H1 (cell line): ENCODE measurements around the gene STKLD1. TPM values are rescaled to one million over a fixed set of nuclear protein-coding genes. Genes with fewer than 3 reads are reported as not detected.

ENCODE experiments used
- CTCF ChIA-PET: fragments of 300-600 bp; sonication (Branson Sonifier 250); formaldehyde crosslinking; loops from one replicate; lab custom pipeline; 2021; ENCODE audit not compliant: partially characterized antibody; lab: Charles Lee
- POLR2A ChIA-PET: fragments of 300-600 bp; sonication (Branson Sonifier 250); formaldehyde crosslinking; loops from one replicate; lab custom pipeline; 2021; ENCODE audit warnings: inconsistent platforms; ENCODE audit not compliant: partially characterized antibody; lab: Charles Lee
- DNase-seq, 2 experiments: peaks; one replicate each; pipeline versions ENCODE4 v3.0.0 to v3.0.0-alpha.2; 2010 to 2022; ENCODE audit warnings: low spot score in 2 of 2, low read depth in 1 of 2, mixed read lengths in 1 of 2
- FAIRE-seq: peaks from 2 replicates; lab custom pipeline; 2011; peaks lifted over from hg19 to GRCh38; lab: Jason Lieb, UNC
- H2AFZ ChIP-seq: 2 replicates; pipeline ENCODE4 v1.8.1; 2012; ENCODE audit warnings: low read length, inconsistent platforms
- H2AK5ac ChIP-seq: 2 replicates; pipeline ENCODE4 v1.6.1; 2013; ENCODE audit warnings: low read depth, low read length
- H2BK120ac ChIP-seq: replicated peaks from 2 replicates; pipeline ENCODE3; 2013; ENCODE audit warnings: low read depth, low read length, inconsistent platforms
- H2BK12ac ChIP-seq: 2 replicates; pipeline ENCODE4 v1.6.1; 2013; ENCODE audit warnings: low read depth, low read length
- H2BK15ac ChIP-seq: 2 replicates; pipeline ENCODE4 v1.6.1; 2013; ENCODE audit warnings: low read length
- H2BK20ac ChIP-seq: 2 replicates; pipeline ENCODE4 v1.6.1; 2013; ENCODE audit warnings: low read length
- H2BK5ac ChIP-seq: 2 replicates; pipeline ENCODE4 v1.6.1; 2013; ENCODE audit warnings: low read depth, low read length
- H3K14ac ChIP-seq: 2 replicates; pipeline ENCODE4 v1.6.1; 2013; ENCODE audit warnings: inconsistent platforms; ENCODE audit not compliant: insufficient read length
- H3K18ac ChIP-seq: 2 replicates; pipeline ENCODE4 v1.6.1; 2013; ENCODE audit warnings: low read length; ENCODE audit errors: extremely low read depth
- H3K23ac ChIP-seq: 2 replicates; pipeline ENCODE4 v1.6.1; 2013; ENCODE audit warnings: inconsistent platforms; ENCODE audit not compliant: insufficient read length
- H3K23me2 ChIP-seq: 2 replicates; pipeline ENCODE4 v1.6.1; 2013; ENCODE audit warnings: low read depth, low read length
- H3K27ac ChIP-seq: 2 replicates; pipeline ENCODE4 v1.6.1; 2011; ENCODE audit warnings: low read depth, low read length, inconsistent platforms
- H3K27me3 ChIP-seq, 4 experiments: replicated peaks in 1 of 4; 1 replicate in 1 of 4; 2 replicates in 3 of 4; pipeline versions ENCODE4 v1.6.1 to v1.8.1; 2011 to 2013; ENCODE audit warnings: low read length in 3 of 4, mild to moderate bottlenecking in 3 of 4, inconsistent platforms in 2 of 4, mixed read lengths in 2 of 4, moderate library complexity in 1 of 4; ENCODE audit not compliant: control insufficient read depth in 3 of 4, insufficient read depth in 3 of 4; ENCODE audit errors: extremely low read depth in 1 of 4
- H3K36me3 ChIP-seq, 4 experiments: 2 replicates each; pipeline versions ENCODE4 v1.6.1 to v1.8.1; 2011 to 2013; ENCODE audit warnings: mild to moderate bottlenecking in 4 of 4, low read length in 3 of 4, moderate library complexity in 2 of 4, control low read depth in 1 of 4, inconsistent platforms in 1 of 4; ENCODE audit not compliant: insufficient read depth in 4 of 4, control insufficient read depth in 2 of 4
- H3K4ac ChIP-seq: replicated peaks from 2 replicates; pipeline ENCODE3; 2013; ENCODE audit warnings: low read length, low read depth, mixed read lengths, inconsistent platforms; ENCODE audit not compliant: insufficient read length
- H3K4me1 ChIP-seq, 4 experiments: replicated peaks in 1 of 4; 1 replicate in 1 of 4; 2 replicates in 3 of 4; pipeline versions ENCODE4 v1.6.1 to v1.8.1; 2011 to 2013; ENCODE audit warnings: low read length in 3 of 4, inconsistent platforms in 2 of 4, mixed read lengths in 1 of 4; ENCODE audit not compliant: insufficient read depth in 4 of 4, control insufficient read depth in 3 of 4
- H3K4me2 ChIP-seq, 2 experiments: 2 replicates each; pipeline versions ENCODE4 v1.6.1 to v1.8.1; 2011 to 2013; ENCODE audit warnings: low read depth in 2 of 2, low read length in 2 of 2, control low read depth in 1 of 2, inconsistent platforms in 1 of 2, mild to moderate bottlenecking in 1 of 2; ENCODE audit not compliant: insufficient read depth in 1 of 2
- H3K4me3 ChIP-seq, 4 experiments: fragments of 200-600, 300-600 bp in 1 of 4; sonication (generic), shearing (Covaris generic), sonication (Bioruptor Twin) in 1 of 4; 2 replicates each; pipeline versions ENCODE4 v1.5.1 to v1.8.1; 2011 to 2016; ENCODE audit warnings: low read length in 4 of 4, low read depth in 3 of 4, control low read depth in 2 of 4, inconsistent platforms in 2 of 4, mild to moderate bottlenecking in 2 of 4, mixed read lengths in 1 of 4, moderate library complexity in 1 of 4; ENCODE audit not compliant: insufficient read depth in 2 of 4; ENCODE audit errors: extremely low read depth in 1 of 4
- H3K56ac ChIP-seq: replicated peaks from 2 replicates; pipeline ENCODE3; 2013; ENCODE audit warnings: low read depth, mild to moderate bottlenecking, mixed read lengths, low read length, inconsistent platforms; ENCODE audit not compliant: insufficient read length
- H3K79me1 ChIP-seq: 2 replicates; pipeline ENCODE4 v1.6.1; 2013; ENCODE audit warnings: low read depth, low read length, control low read depth
- H3K79me2 ChIP-seq, 2 experiments: 2 replicates each; pipeline versions ENCODE4 v1.6.1 to v1.8.1; 2012 to 2013; ENCODE audit warnings: low read length in 2 of 2, mild to moderate bottlenecking in 2 of 2, inconsistent platforms in 1 of 2; ENCODE audit not compliant: insufficient read depth in 2 of 2, control insufficient read depth in 1 of 2
- H3K9ac ChIP-seq, 4 experiments: replicated peaks in 1 of 4; 1 replicate in 1 of 4; 2 replicates in 3 of 4; pipeline versions ENCODE4 v1.6.1 to v1.8.1; 2011 to 2013; ENCODE audit warnings: low read depth in 3 of 4, low read length in 3 of 4, control low read depth in 2 of 4, mild to moderate bottlenecking in 2 of 4, moderate library complexity in 2 of 4, inconsistent platforms in 1 of 4; ENCODE audit errors: extremely low read depth in 1 of 4
- H3K9me3 ChIP-seq, 2 experiments: 2 replicates each; pipeline versions ENCODE4 v1.6.1 to v1.8.1; 2012 to 2013; ENCODE audit warnings: mild to moderate bottlenecking in 2 of 2, moderate library complexity in 2 of 2, control low read depth in 1 of 2, inconsistent platforms in 1 of 2, low read depth in 1 of 2, low read length in 1 of 2, mixed read lengths in 1 of 2; ENCODE audit not compliant: insufficient read depth in 2 of 2
- H4K20me1 ChIP-seq, 2 experiments: replicated peaks in 1 of 2; 2 replicates each; pipeline versions ENCODE3 to v1.8.1; 2011 to 2013; ENCODE audit warnings: inconsistent platforms in 2 of 2, low read length in 2 of 2, mild to moderate bottlenecking in 1 of 2; ENCODE audit not compliant: insufficient read depth in 2 of 2, control insufficient read depth in 1 of 2
- H4K5ac ChIP-seq: 2 replicates; pipeline ENCODE4 v1.6.1; 2013; ENCODE audit warnings: low read length, low read depth, mixed read lengths, inconsistent platforms; ENCODE audit not compliant: insufficient read length
- H4K8ac ChIP-seq: 2 replicates; pipeline ENCODE4 v1.8.0; 2013; ENCODE audit warnings: mild to moderate bottlenecking, moderate library complexity, low read length, inconsistent platforms; ENCODE audit not compliant: insufficient read depth; ENCODE audit errors: extremely low read depth
- H4K91ac ChIP-seq: replicated peaks from 2 replicates; pipeline ENCODE3; 2013; ENCODE audit warnings: low read length, mixed read lengths, inconsistent platforms; ENCODE audit not compliant: insufficient read length
- BACH1 ChIP-seq: IDR thresholded peaks from 2 replicates; pipeline ENCODE4 v1.6.1; 2012; ENCODE audit warnings: low read length, improper control_type of control experiment
- BCL11A ChIP-seq, 2 experiments: IDR thresholded peaks; one replicate each; pipeline ENCODE4 v1.6.1; 2011; ENCODE audit warnings: low read depth in 2 of 2, low read length in 2 of 2, mild to moderate bottlenecking in 2 of 2
- CTBP2 ChIP-seq: IDR thresholded peaks from 2 replicates; pipeline ENCODE4 v1.7.0; 2011; ENCODE audit warnings: borderline replicate concordance, mild to moderate bottlenecking, moderate library complexity, mixed read lengths, low read length; ENCODE audit not compliant: insufficient read depth, insufficient read length
- HDAC6 ChIP-seq: IDR thresholded peaks from one replicate; pipeline ENCODE4 v1.7.1; 2012; ENCODE audit warnings: low read depth, mild to moderate bottlenecking, inconsistent platforms, low read length, moderate library complexity
- NANOG ChIP-seq: IDR thresholded peaks from 2 replicates; pipeline ENCODE4 v1.6.1; 2011; ENCODE audit warnings: low read length, low read depth, mild to moderate bottlenecking, inconsistent platforms; ENCODE audit not compliant: insufficient read depth, poor library complexity, severe bottlenecking
- SIRT6 ChIP-seq: IDR thresholded peaks from one replicate; pipeline ENCODE4 v1.7.1; 2012; ENCODE audit warnings: low read length, inconsistent platforms
- WGBS, 2 experiments: shearing (Covaris generic) in 1 of 2; methylation state at CpG; one replicate each; pipeline versions ENCODE4 v1.1.6 to v1.1.7; 2013 to 2015; ENCODE audit warnings: low lambda C conversion rate in 2 of 2, mixed read lengths in 2 of 2, inconsistent platforms in 1 of 2, low coverage in 1 of 2, missing lambda C conversion rate in 1 of 2; ENCODE audit not compliant: insufficient replicate concordance in 2 of 2, insufficient coverage in 1 of 2, insufficient read length in 1 of 2; ENCODE audit errors: extremely low coverage in 1 of 2, missing lambda C conversion rate in 1 of 2; 5-methylcytosine and 5-hydroxymethylcytosine counted together
- polyA plus RNA-seq, 7 experiments: library from polyadenylated mRNA; depleted of rRNA in 3 of 7; stranded (reverse) in 5 of 7; unstranded in 2 of 7; fragments of >200 nt in 5 of 7; fragments of 200-250 nt in 2 of 7; gene quantifications; 1 replicate in 5 of 7; 2 replicates in 1 of 7; 4 replicates in 1 of 7; pipeline versions ENCODE4 v1.2.1 to v1.2.3, GENCODE V29; 2011 to 2013; ENCODE audit warnings: missing spikeins in 2 of 7, mixed read lengths in 2 of 7
- total RNA-seq: library from RNA; stranded (reverse); fragmentation: NEBNext Ultra II Directional; extraction: Animal tissue kit (Norgen Biotek cat#: 25700); gene quantifications from 2 replicates; pipeline ENCODE4 v1.2.1, GENCODE V29; 2021
- TF ChIP-seq, protein P1 (sequence below), 3 experiments: IDR thresholded peaks; 1 replicate in 2 of 3; 2 replicates in 1 of 3; pipeline versions ENCODE4 v1.5.1 to v1.6.1; 2011; ENCODE audit warnings: low read length in 3 of 3, mild to moderate bottlenecking in 3 of 3, inconsistent platforms in 2 of 3, low read depth in 1 of 3, moderate library complexity in 1 of 3; ENCODE audit not compliant: insufficient read depth in 1 of 3; ENCODE audit errors: control extremely low read depth in 1 of 3

STKLD1 gene
- total and polyA plus RNA-seq, 2 of the 8 experiments (the other 6 are each of a cell fraction or from before 2014, with no cell fraction given) = 0.26 TPM; not detected in 1

DNA sequence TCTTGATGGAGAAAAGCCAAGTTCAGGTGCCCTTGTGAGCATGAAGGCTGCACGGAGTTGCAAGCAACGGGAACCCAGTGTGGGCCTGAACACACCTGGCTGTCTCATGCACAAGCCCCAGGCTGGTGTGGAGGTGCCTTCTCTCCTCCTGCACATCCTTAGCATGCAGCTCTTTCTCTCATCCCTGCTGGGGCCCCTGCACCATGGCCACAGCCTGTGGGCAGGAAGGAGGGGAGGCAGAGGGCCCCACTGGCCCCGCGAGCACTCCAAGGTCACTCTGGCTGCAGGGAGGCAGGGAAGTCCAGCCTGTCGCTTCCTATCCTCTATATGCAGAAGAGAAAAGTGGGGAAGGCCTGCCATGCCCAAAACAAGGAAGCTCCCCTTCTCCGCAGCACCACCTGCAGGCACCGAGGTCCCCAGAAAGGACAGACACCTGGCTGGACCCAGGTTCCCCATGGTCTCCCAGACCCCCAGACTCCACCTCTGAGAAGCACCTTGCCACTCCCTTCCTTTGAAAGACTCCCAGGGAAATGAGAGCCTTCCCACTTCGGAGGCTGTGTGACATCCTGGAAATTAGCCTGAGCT, 18.6 kb downstream of the STKLD1 start:
- Histone ChIP-seq H3K9me3 (peaks cover 4% of the 10 kb centered on the region in 2 experiments; a peak in 1 of 4 replicates), H3K4me3 (no peak overlapping the region), H3K4me2 (no peak overlapping the region), H3K18ac (no peak overlapping the region), H2AFZ (no peak overlapping the region), H3K79me2 (no peaks in the 10 kb centered on the region), H2AK5ac (no peak overlapping the region), H3K23ac (no peak overlapping the region), H4K8ac (no peak overlapping the region)
- ChIA-PET POLR2A (interaction anchor here (1.0 to 1.7 kb wide), 9 partner anchors 8 to 90 kb away, joined by 3 to 5 read pairs (median 4); partner anchors contain the start of genes MED22, RPL7A and STKLD1), CTCF (interaction anchor here (0.9 to 5.7 kb wide), 16 partner anchors 9 to 209 kb away, joined by 3 to 52 read pairs (median 6); partner anchors contain the start of gene STKLD1)
- TF ChIP-seq HDAC6 (no peak), CTBP2 (no peak), BCL11A (IDR thresholded peaks at IDR 0.05; ENCODE audit: low read depth in 2 of 2, low read length in 2 of 2) (no peak), BACH1 (no peak), NANOG (no peak), SIRT6 (no peak)
- TF ChIP-seq, protein P1, sequence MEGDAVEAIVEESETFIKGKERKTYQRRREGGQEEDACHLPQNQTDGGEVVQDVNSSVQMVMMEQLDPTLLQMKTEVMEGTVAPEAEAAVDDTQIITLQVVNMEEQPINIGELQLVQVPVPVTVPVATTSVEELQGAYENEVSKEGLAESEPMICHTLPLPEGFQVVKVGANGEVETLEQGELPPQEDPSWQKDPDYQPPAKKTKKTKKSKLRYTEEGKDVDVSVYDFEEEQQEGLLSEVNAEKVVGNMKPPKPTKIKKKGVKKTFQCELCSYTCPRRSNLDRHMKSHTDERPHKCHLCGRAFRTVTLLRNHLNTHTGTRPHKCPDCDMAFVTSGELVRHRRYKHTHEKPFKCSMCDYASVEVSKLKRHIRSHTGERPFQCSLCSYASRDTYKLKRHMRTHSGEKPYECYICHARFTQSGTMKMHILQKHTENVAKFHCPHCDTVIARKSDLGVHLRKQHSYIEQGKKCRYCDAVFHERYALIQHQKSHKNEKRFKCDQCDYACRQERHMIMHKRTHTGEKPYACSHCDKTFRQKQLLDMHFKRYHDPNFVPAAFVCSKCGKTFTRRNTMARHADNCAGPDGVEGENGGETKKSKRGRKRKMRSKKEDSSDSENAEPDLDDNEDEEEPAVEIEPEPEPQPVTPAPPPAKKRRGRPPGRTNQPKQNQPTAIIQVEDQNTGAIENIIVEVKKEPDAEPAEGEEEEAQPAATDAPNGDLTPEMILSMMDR (IDR thresholded peaks at IDR 0.05; ENCODE audit: control extremely low read depth in 1 of 3, insufficient read depth in 1 of 3, low read depth in 1 of 3, low read length in 3 of 3) = peak in 1 of 3 experiments; percentile 12; a peak in 1 of 4 replicates
- TF ChIP-seq, all 59 proteins: peak for 1
- H3K9ac ChIP-seq = no peak overlapping the region
- H3K23me2 ChIP-seq = peaks cover 12% of the 10 kb centered on the region; the same call in 1 of the 2 replicates
- peaks cover 0 to 2% of the 10 kb centered on the region in 2 experiments for H4K20me1 ChIP-seq
- no peaks in the 10 kb centered on the region for H3K4me1 ChIP-seq
- no peak overlapping the region for H3K27ac ChIP-seq
- no peaks in the 10 kb centered on the region for H3K79me1 ChIP-seq
- WGBS, 2 experiments = 59% methylated on average over 8 of the region's 8 CpGs; no CpG with 5 or more reads in 1 of the 2 experiments
- H3K56ac ChIP-seq = no peak overlapping the region
- H3K36me3 ChIP-seq = no peaks in the 10 kb centered on the region
- DNase-seq = no peak
- H2BK5ac ChIP-seq = no peak overlapping the region
- H2BK120ac ChIP-seq = no peak overlapping the region
- no peak overlapping the region for H2BK12ac ChIP-seq
- H3K14ac ChIP-seq = no peak overlapping the region
- H2BK15ac ChIP-seq = no peak overlapping the region
- H2BK20ac ChIP-seq = no peak overlapping the region
- no peak overlapping the region for H3K4ac ChIP-seq
- H4K5ac ChIP-seq = no peak overlapping the region
- no peak for FAIRE-seq
- H3K27me3 ChIP-seq = no peaks in the 10 kb centered on the region; a peak in 3 of 7 replicates
- no peak overlapping the region for H4K91ac ChIP-seq
